Lung (tissue), 12 donors: ENCODE data around the gene BBS9. TPM values are rescaled to one million over a fixed set of nuclear protein-coding genes. Genes with fewer than 3 reads are reported as not detected.

Experiments used
- ATAC-seq: fragments of 200-7000 bp; cut with Tn5 transposase; one replicate; pipeline ENCODE4 v1.9.1; 2020; ENCODE audit warnings: moderate number of reproducible peaks; ENCODE audit not compliant: insufficient read depth, low FRiP score
- DNase-seq, 3 donors: peaks; one replicate each; pipeline ENCODE4 v3.0.0-alpha.2; 2013 to 2017
- H3K27ac ChIP-seq, 2 donors: one replicate each; pipeline ENCODE4 v1.5.1; 2013; ENCODE audit warnings: mild to moderate bottlenecking in 2 of 2, moderate library complexity in 2 of 2, control low read depth in 1 of 2, inconsistent platforms in 1 of 2, low read depth in 1 of 2, low read length in 1 of 2
- H3K27me3 ChIP-seq, 3 donors: one replicate each; pipeline ENCODE4 v1.5.1; 2013; ENCODE audit warnings: low read length in 2 of 3; ENCODE audit not compliant: control insufficient read depth in 3 of 3, insufficient read depth in 3 of 3
- H3K36me3 ChIP-seq, 4 donors: one replicate each; pipeline ENCODE4 v1.5.1; 2013; ENCODE audit warnings: low read length in 4 of 4, mild to moderate bottlenecking in 1 of 4, moderate library complexity in 1 of 4; ENCODE audit not compliant: control insufficient read depth in 4 of 4, insufficient read depth in 4 of 4
- H3K4me1 ChIP-seq, 5 donors: one replicate each; pipeline ENCODE4 v1.5.1; 2013; ENCODE audit warnings: low read length in 5 of 5, mild to moderate bottlenecking in 2 of 5, moderate library complexity in 1 of 5; ENCODE audit not compliant: control insufficient read depth in 5 of 5, insufficient read depth in 5 of 5
- H3K4me3 ChIP-seq: one replicate; pipeline ENCODE4 v1.5.1; 2013; ENCODE audit warnings: mild to moderate bottlenecking, control low read depth, moderate library complexity
- H3K9ac ChIP-seq, 2 donors: one replicate each; pipeline ENCODE4 v1.5.1; 2013; ENCODE audit warnings: low read length in 2 of 2, control low read depth in 1 of 2; ENCODE audit not compliant: insufficient read depth in 1 of 2
- H3K9me3 ChIP-seq, 4 donors: one replicate each; pipeline ENCODE4 v1.5.1; 2013; ENCODE audit warnings: low read length in 3 of 4, mild to moderate bottlenecking in 1 of 4, moderate library complexity in 1 of 4; ENCODE audit not compliant: control insufficient read depth in 4 of 4, insufficient read depth in 3 of 4
- CTCF ChIP-seq: IDR thresholded peaks from 2 replicates; pipeline ENCODE4 v1.5.1; 2012; ENCODE audit warnings: mild to moderate bottlenecking; ENCODE audit errors: control extremely low read depth, extremely low read depth
- WGBS, 2 donors: extraction: QIAGEN DNeasy Blood & Tissue Kit; methylation state at CpG; one replicate each; pipeline ENCODE4 v1.1.7; 2013; 5-methylcytosine and 5-hydroxymethylcytosine counted together
- polyA plus RNA-seq, 2 donors: library from polyadenylated mRNA; stranded (reverse); fragments of 200-250 nt; gene quantifications; one replicate each; pipeline ENCODE4 v1.2.1, GENCODE V29; 2013
- total RNA-seq, 2 donors: library from RNA; depleted of rRNA in 1 of 2; stranded (reverse); fragments of >200 nt in 1 of 2; gene quantifications; one replicate each; pipeline ENCODE4 v1.2.1, GENCODE V29; 2014 to 2021
- donor health status: control.
- donor health status: control.
- donor health status: Bipolar disorder and iron deficiency.
- donor health status: healthy.
- donor health status: DM: yes; HTN: yes; CAD: no.

The BBS9 gene
- total and polyA plus RNA-seq, 4 donors: 3.5 to 65.0 (median 15.2) TPM

GRCh38 chr7:33536398-33537103 is 407.2 kb downstream of the BBS9 start:
- Histone ChIP-seq H3K27ac (no peak overlapping the region), H3K4me1 (peaks cover 0 to 28% (median 8%) of the 10 kb centered on the region in 5 donors), H3K9ac (no peak overlapping the region), H3K9me3 (peaks cover 0 to 5% (median 1%) of the 10 kb centered on the region in 4 donors), H3K4me3 (no peak overlapping the region), H3K36me3 (peaks cover 0 to 4% (median 2%) of the 10 kb centered on the region in 4 donors), H3K27me3 (no peaks in the 10 kb centered on the region)
- DNase-seq (peak in 1 of 3 donors; percentile 29), ATAC-seq (no peak)
- no peak for TF ChIP-seq CTCF
- 57 to 67% methylated on average over 4 of the region's 4 CpGs for WGBS, 2 donors

- no peak overlapping the region for H3K9ac ChIP-seq
- H3K9me3 ChIP-seq: peaks cover 0 to 5% (median 1%) of the 10 kb centered on the region in 4 donors
- H3K4me1 ChIP-seq: peaks cover 0 to 28% (median 8%) of the 10 kb centered on the region in 5 donors
- WGBS, 2 donors: 90 to 98% methylated on average over 3 of the region's 3 CpGs
- TF ChIP-seq CTCF: no peak
- no peak overlapping the region for H3K27ac ChIP-seq
- H3K36me3 ChIP-seq: peaks cover 0 to 4% (median 2%) of the 10 kb centered on the region in 4 donors
- no peak for DNase-seq
- no peak for ATAC-seq
- no peak overlapping the region for H3K4me3 ChIP-seq
- no peaks in the 10 kb centered on the region for H3K27me3 ChIP-seq
Measured at GRCh38 chr7:33537104-33537477, 407.7 kb downstream of the BBS9 start.

- DNase-seq (no peak), ATAC-seq (no peak)
- peaks cover 0 to 5% (median 1%) of the 10 kb centered on the region in 4 donors for H3K9me3 ChIP-seq
- H3K27me3 ChIP-seq: no peaks in the 10 kb centered on the region
- peaks cover 0 to 4% (median 2%) of the 10 kb centered on the region in 4 donors for H3K36me3 ChIP-seq
- peak overlapping the region; percentile 9 for H3K4me3 ChIP-seq
- no peak overlapping the region for H3K9ac ChIP-seq
- WGBS, 2 donors: 92 to 94% methylated on average over 2 of the region's 2 CpGs
- no peak for TF ChIP-seq CTCF
- peaks cover 0 to 28% (median 8%) of the 10 kb centered on the region in 5 donors for H3K4me1 ChIP-seq
- no peak overlapping the region for H3K27ac ChIP-seq
Measured at GRCh38 chr7:33539198-33539597, 409.8 kb downstream of the BBS9 start.
